GM23338 (cell line): ENCODE data around the gene TEPSIN. TPM values are rescaled to one million over a fixed set of nuclear protein-coding genes. Genes with fewer than 3 reads are reported as not detected.

Source experiments
- ATAC-seq: fragments of 200-7000 bp; cut with Tn5 transposase; 3 replicates; pipeline ENCODE4 v1.9.1; 2020
- DNase-seq: peaks from one replicate; pipeline ENCODE4 v3.0.0-alpha.2; 2015; ENCODE audit warnings: low spot score
- H2AFZ ChIP-seq: fragments of 200-600 bp; sonication (generic); 2 replicates; pipeline ENCODE4 v1.8.0; 2016; ENCODE audit warnings: antibody characterized with exemption, mild to moderate bottlenecking, moderate library complexity
- H3F3A ChIP-seq: fragments of 200-600 bp; sonication (generic); replicated peaks from 2 replicates; pipeline ENCODE4 v1.8.0; 2017; ENCODE audit warnings: antibody characterized with exemption, mixed run types, low read depth
- H3K27ac ChIP-seq: fragments of 200-600 bp; sonication (generic); 2 replicates; pipeline ENCODE4 v1.6.1; 2016; ENCODE audit warnings: low read depth
- H3K27me3 ChIP-seq: fragments of 200-600 bp; sonication (generic); 2 replicates; pipeline ENCODE4 v1.8.0; 2016; ENCODE audit warnings: mild to moderate bottlenecking, mixed run types, moderate library complexity; ENCODE audit not compliant: insufficient read depth
- H3K36me3 ChIP-seq: fragments of 200-600 bp; sonication (generic); 2 replicates; pipeline ENCODE4 v1.8.0; 2016; ENCODE audit warnings: mild to moderate bottlenecking; ENCODE audit not compliant: insufficient read depth
- H3K4me1 ChIP-seq: fragments of 200-600 bp; sonication (generic); 2 replicates; pipeline ENCODE4 v1.8.0; 2016; ENCODE audit warnings: mild to moderate bottlenecking, moderate library complexity; ENCODE audit not compliant: insufficient read depth
- H3K4me2 ChIP-seq: fragments of 200-600 bp; sonication (generic); 2 replicates; pipeline ENCODE4 v1.7.1; 2017; ENCODE audit warnings: mixed run types
- H3K4me3 ChIP-seq: fragments of 200-600 bp; sonication (generic); 2 replicates; pipeline ENCODE4 v1.6.1; 2016; ENCODE audit warnings: mixed run types
- H3K79me2 ChIP-seq: fragments of 200-600 bp; sonication (generic); replicated peaks from 2 replicates; pipeline ENCODE4 v1.8.0; 2017; ENCODE audit warnings: mild to moderate bottlenecking; ENCODE audit not compliant: insufficient read depth
- H3K9me2 ChIP-seq: fragments of 200-600 bp; sonication (generic); 2 replicates; pipeline ENCODE4 v1.8.0; 2017; ENCODE audit not compliant: insufficient read depth
- H4K20me1 ChIP-seq: fragments of 200-600 bp; sonication (generic); replicated peaks from 2 replicates; pipeline ENCODE4 v1.8.0; 2017; ENCODE audit warnings: mild to moderate bottlenecking; ENCODE audit not compliant: insufficient read depth
- H3K27ac Mint-ChIP-seq: 2 replicates; pipeline ENCODE4 v1.8.0; 2020; ENCODE audit warnings: inconsistent platforms, mild to moderate bottlenecking, moderate library complexity, mixed read lengths
- H3K27me3 Mint-ChIP-seq: 3 replicates; pipeline ENCODE4 v1.8.0; 2022; ENCODE audit warnings: low read depth, mild to moderate bottlenecking, moderate library complexity, mixed read lengths, inconsistent platforms; ENCODE audit not compliant: insufficient read depth, poor library complexity
- H3K36me3 Mint-ChIP-seq: 3 replicates; pipeline ENCODE4 v1.8.0; 2021; ENCODE audit warnings: low read depth, mild to moderate bottlenecking, inconsistent platforms, moderate library complexity, mixed read lengths
- H3K4me1 Mint-ChIP-seq: 3 replicates; pipeline ENCODE4 v1.8.0; 2020; ENCODE audit warnings: mild to moderate bottlenecking, inconsistent platforms, mixed read lengths
- H3K4me3 Mint-ChIP-seq: 3 replicates; pipeline ENCODE4 v1.8.0; 2021; ENCODE audit warnings: moderate library complexity, mild to moderate bottlenecking, inconsistent platforms, mixed read lengths
- H3K9me3 Mint-ChIP-seq: 3 replicates; pipeline ENCODE4 v1.8.0; 2020; ENCODE audit warnings: moderate library complexity, mild to moderate bottlenecking, inconsistent platforms, mixed read lengths
- EZH2 ChIP-seq: fragments of 200-600 bp; sonication (generic); IDR thresholded peaks from one replicate; pipeline ENCODE4 v1.8.0; 2017; ENCODE audit warnings: antibody characterized with exemption, mild to moderate bottlenecking, low read depth; ENCODE audit not compliant: unreplicated experiment
- EZH2phosphoT487 ChIP-seq: fragments of 200-600 bp; sonication (generic); IDR thresholded peaks from one replicate; pipeline ENCODE4 v1.8.1; 2018; ENCODE audit warnings: antibody characterized with exemption; ENCODE audit not compliant: unreplicated experiment
- JUNB ChIP-seq: IDR thresholded peaks from one replicate; pipeline ENCODE4 v1.6.1; 2016; ENCODE audit warnings: antibody characterized with exemption; ENCODE audit not compliant: unreplicated experiment
- NANOG ChIP-seq: IDR thresholded peaks from 2 replicates; pipeline ENCODE4 v1.6.1; 2016; ENCODE audit warnings: antibody characterized with exemption, borderline replicate concordance
- POLR2AphosphoS5 ChIP-seq: IDR thresholded peaks from 2 replicates; pipeline ENCODE4 v1.6.1; 2016; ENCODE audit warnings: antibody characterized with exemption, low read depth
- STAT1 ChIP-seq: IDR thresholded peaks from one replicate; pipeline ENCODE4 v1.6.1; 2016; ENCODE audit warnings: antibody characterized with exemption; ENCODE audit not compliant: unreplicated experiment
- ZNF114 ChIP-seq: fragments of 250-450 bp; sonication (Bioruptor Pico); IDR thresholded peaks from 2 replicates; pipeline ENCODE4 v1.5.0; 2020; ENCODE audit warnings: mild to moderate bottlenecking, moderate library complexity
- ZNF331 ChIP-seq: fragments of 250-450 bp; sonication (Bioruptor Pico); IDR thresholded peaks from 2 replicates; pipeline ENCODE4 v1.5.0; 2020; ENCODE audit warnings: low read depth, mild to moderate bottlenecking, moderate library complexity
- polyA plus RNA-seq: library from polyadenylated mRNA; unstranded; fragments of >200 nt; fragmentation: Nextera tagmentation; extraction: Ambion mirVana; gene quantifications from 2 replicates; pipeline ENCODE4 v1.2.1, GENCODE V29; 2016
- total RNA-seq: library from RNA; depleted of rRNA; stranded (reverse); fragments of >200 nt; shearing (Covaris generic); gene quantifications from 2 replicates; pipeline ENCODE4 v1.2.3, GENCODE V29; 2014
- TF ChIP-seq, protein P1 (sequence below): IDR thresholded peaks from 2 replicates; pipeline ENCODE4 v1.6.1; 2016; ENCODE audit warnings: antibody characterized with exemption
- TF ChIP-seq, protein P2 (sequence below): fragments of 250-450 bp; sonication (Bioruptor Pico); IDR thresholded peaks from 2 replicates; pipeline ENCODE4 v1.5.0; 2020; ENCODE audit warnings: mild to moderate bottlenecking, moderate library complexity

The TEPSIN gene
- total and polyA plus RNA-seq, 2 experiments from 2014 or later = 4.4 to 25.3 TPM

DNA sequence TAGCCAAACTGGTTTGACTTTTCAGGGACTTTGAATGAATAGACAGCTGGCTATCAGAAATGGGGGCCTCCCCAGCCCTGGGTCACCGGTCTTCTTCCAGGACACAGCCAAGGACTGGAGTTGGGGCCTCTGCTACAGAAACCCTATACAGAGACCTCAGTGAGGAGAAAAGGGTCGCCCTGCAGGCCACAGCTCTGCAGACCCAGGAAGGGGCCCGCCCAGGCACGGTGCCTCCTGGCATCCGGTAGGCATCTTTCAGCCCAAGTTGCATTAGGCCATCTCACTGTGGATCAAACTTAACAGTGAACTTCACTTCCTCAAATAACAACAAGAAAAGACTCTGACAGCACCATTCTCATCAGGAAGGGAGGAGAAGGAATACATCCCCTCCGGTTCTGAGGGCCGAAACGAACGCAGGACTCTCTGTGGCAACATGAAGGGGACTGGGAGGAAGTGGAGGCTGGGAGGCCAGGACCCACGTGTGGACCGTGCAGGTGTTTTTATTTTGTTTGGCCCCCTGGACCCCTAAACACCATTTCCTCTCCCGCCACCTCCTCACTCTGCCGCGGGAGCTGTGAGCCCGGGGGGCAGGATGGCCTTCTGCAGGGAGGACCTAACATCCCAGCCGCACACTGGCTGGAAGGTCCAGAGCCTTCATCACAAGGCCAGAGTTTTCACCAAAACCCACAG, 49.0 kb upstream of the TEPSIN start:
- H3K79me2 ChIP-seq = peaks cover 38% of the 10 kb centered on the region
- TF ChIP-seq NANOG = no peak
- no peak for TF ChIP-seq STAT1
- TF ChIP-seq EZH2phosphoT487 = no peak
- no peak for TF ChIP-seq JUNB
- TF ChIP-seq, protein P1, sequence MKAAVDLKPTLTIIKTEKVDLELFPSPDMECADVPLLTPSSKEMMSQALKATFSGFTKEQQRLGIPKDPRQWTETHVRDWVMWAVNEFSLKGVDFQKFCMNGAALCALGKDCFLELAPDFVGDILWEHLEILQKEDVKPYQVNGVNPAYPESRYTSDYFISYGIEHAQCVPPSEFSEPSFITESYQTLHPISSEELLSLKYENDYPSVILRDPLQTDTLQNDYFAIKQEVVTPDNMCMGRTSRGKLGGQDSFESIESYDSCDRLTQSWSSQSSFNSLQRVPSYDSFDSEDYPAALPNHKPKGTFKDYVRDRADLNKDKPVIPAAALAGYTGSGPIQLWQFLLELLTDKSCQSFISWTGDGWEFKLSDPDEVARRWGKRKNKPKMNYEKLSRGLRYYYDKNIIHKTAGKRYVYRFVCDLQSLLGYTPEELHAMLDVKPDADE = no peak
- TF ChIP-seq, protein P2, sequence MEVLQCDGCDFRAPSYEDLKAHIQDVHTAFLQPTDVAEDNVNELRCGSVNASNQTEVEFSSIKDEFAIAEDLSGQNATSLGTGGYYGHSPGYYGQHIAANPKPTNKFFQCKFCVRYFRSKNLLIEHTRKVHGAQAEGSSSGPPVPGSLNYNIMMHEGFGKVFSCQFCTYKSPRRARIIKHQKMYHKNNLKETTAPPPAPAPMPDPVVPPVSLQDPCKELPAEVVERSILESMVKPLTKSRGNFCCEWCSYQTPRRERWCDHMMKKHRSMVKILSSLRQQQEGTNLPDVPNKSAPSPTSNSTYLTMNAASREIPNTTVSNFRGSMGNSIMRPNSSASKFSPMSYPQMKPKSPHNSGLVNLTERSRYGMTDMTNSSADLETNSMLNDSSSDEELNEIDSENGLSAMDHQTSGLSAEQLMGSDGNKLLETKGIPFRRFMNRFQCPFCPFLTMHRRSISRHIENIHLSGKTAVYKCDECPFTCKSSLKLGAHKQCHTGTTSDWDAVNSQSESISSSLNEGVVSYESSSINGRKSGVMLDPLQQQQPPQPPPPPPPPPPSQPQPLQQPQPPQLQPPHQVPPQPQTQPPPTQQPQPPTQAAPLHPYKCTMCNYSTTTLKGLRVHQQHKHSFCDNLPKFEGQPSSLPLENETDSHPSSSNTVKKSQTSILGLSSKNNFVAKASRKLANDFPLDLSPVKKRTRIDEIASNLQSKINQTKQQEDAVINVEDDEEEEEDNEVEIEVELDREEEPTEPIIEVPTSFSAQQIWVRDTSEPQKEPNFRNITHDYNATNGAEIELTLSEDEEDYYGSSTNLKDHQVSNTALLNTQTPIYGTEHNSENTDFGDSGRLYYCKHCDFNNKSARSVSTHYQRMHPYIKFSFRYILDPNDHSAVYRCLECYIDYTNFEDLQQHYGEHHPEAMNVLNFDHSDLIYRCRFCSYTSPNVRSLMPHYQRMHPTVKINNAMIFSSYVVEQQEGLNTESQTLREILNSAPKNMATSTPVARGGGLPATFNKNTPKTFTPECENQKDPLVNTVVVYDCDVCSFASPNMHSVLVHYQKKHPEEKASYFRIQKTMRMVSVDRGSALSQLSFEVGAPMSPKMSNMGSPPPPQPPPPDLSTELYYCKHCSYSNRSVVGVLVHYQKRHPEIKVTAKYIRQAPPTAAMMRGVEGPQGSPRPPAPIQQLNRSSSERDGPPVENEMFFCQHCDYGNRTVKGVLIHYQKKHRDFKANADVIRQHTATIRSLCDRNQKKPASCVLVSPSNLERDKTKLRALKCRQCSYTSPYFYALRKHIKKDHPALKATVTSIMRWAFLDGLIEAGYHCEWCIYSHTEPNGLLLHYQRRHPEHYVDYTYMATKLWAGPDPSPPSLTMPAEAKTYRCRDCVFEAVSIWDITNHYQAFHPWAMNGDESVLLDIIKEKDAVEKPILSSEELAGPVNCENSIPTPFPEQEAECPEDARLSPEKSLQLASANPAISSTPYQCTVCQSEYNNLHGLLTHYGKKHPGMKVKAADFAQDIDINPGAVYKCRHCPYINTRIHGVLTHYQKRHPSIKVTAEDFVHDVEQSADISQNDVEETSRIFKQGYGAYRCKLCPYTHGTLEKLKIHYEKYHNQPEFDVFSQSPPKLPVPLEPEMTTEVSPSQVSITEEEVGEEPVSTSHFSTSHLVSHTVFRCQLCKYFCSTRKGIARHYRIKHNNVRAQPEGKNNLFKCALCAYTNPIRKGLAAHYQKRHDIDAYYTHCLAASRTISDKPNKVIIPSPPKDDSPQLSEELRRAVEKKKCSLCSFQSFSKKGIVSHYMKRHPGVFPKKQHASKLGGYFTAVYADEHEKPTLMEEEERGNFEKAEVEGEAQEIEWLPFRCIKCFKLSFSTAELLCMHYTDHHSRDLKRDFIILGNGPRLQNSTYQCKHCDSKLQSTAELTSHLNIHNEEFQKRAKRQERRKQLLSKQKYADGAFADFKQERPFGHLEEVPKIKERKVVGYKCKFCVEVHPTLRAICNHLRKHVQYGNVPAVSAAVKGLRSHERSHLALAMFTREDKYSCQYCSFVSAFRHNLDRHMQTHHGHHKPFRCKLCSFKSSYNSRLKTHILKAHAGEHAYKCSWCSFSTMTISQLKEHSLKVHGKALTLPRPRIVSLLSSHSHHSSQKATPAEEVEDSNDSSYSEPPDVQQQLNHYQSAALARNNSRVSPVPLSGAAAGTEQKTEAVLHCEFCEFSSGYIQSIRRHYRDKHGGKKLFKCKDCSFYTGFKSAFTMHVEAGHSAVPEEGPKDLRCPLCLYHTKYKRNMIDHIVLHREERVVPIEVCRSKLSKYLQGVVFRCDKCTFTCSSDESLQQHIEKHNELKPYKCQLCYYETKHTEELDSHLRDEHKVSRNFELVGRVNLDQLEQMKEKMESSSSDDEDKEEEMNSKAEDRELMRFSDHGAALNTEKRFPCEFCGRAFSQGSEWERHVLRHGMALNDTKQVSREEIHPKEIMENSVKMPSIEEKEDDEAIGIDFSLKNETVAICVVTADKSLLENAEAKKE (CRISPR knock-in tag) = no peak
- no peak for TF ChIP-seq ZNF114
- TF ChIP-seq POLR2AphosphoS5 = no peak
- no peak for TF ChIP-seq ZNF331 (CRISPR knock-in tag)
- no peak for TF ChIP-seq EZH2

More for the DNA sequence above, 49.0 kb upstream of the TEPSIN start:
- no peak overlapping the region for H3K4me3 Mint-ChIP-seq
- no peaks in the 10 kb centered on the region for H3K9me3 Mint-ChIP-seq
- peaks cover 7% of the 10 kb centered on the region for H3K4me1 Mint-ChIP-seq
- no peaks in the 10 kb centered on the region; the same call in 1 of the 2 replicates for H3K36me3 ChIP-seq
- no peaks in the 10 kb centered on the region for H3K4me1 ChIP-seq
- H3K27ac ChIP-seq = no peak overlapping the region
- no peaks in the 10 kb centered on the region for H3K9me2 ChIP-seq
- H3K36me3 Mint-ChIP-seq = peaks cover 12% of the 10 kb centered on the region
- no peak overlapping the region for H3K4me3 ChIP-seq
- no peak overlapping the region for H3K4me2 ChIP-seq
- no peak for DNase-seq
- no peaks in the 10 kb centered on the region for H3F3A ChIP-seq
- peaks cover 18% of the 10 kb centered on the region for H4K20me1 ChIP-seq
- peaks cover 10% of the 10 kb centered on the region for H3K27me3 Mint-ChIP-seq
- no peak overlapping the region for H2AFZ ChIP-seq
- no peaks in the 10 kb centered on the region for H3K27me3 ChIP-seq
- ATAC-seq = no peak
- no peak overlapping the region for H3K27ac Mint-ChIP-seq
